Measurements from ENCODE around the gene NOP10.

Gene NOP10

DNA sequence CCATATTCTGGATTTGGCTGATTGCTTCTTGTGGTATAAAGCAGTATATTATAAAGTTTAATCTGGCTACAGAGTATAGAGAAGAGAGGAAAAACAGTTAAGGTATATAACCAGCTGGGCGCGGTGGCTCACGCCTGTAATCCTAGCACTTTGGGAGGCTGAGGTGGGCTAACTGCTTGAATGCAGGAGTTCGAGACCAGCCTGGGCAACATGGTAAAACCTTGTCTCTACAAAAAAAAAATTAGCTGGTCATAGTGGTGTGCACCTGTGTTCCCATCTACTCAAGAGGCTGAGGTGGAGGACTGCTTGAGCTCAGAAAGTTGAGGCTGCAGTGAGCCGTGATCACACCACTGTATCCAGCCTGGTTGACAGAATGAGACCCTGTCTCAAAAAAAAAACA lies 12.7 kb downstream of the NOP10 start:
- no peak for DNase-seq (ENCODE audit: low spot score)

DNA sequence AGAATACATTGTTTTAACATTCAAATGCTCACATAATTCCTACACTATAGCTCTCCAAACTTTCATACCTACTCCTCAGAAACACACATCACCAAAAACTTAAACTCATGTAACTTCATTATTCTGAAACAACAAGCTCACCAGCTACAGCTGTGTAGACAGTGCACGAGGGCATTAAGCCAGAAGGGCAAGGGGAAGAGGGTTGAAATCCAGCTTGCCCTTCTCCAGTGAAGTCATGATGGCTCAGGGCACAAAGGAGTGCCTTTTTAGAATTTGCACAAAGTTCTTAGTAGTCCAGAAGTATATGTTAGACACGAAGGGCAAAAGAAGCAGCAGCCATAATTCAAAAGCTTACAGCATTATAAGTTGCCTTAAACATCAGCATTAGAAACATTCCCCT lies 13.9 kb downstream of the NOP10 start:
- DNase-seq (ENCODE audit: low spot score) = no peak

DNA sequence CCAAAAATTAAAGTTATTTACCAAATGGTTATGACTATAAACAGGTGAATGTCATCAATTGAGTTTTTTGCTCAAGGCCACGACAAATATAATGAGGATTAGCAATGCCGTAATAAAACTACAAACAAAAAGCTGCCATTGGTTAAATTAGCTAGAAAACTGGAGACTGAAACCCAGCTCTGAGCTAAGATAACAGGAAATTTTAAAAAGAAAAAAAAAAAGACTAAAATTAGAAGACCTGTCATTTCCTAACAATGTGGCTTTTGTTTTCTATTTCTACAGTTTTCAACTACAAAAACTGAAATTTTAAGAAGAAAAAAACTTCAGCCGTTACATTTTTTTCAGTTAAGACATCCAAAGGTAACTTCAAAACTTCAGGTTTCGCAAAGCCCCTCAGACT lies 15.0 kb downstream of the NOP10 start:
- no peak for DNase-seq (ENCODE audit: low spot score)

DNA sequence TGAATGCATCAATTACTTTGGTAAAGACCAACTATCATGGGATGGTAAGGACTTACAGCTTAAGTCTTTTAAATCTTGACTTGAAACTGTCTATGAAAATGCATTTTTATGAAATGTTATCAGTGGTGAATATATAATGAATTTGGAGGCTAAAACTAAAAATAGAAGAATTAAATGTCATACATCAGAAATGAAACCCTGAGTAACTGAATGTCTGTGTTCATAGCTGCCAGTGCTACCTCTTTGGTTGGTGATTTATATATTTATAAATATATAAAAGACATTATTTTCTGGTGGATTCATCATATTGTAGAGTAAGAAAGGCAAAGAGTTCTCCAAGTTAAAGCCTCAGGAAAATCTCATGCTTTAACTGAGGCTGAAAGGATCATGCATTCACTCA lies 17.6 kb downstream of the NOP10 start:
- no peak for DNase-seq (ENCODE audit: low spot score)

DNA sequence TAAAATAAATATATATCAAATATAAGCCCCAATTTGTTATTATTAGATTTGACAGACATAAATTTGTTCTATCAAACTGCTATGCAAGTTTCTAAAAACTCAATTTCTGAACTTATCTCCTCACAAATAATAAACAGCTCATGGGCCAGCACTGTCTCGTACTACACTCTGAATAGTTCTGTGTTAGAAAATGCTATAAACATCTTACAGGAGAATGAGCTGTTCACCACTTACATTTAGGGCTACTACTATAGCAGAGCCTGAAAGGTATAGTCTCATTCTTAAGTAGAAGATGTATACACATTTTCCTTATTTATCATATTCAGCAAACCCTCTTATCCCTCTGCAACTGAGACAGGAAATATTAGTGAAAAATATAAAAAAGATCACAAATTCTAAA lies 18.0 kb downstream of the NOP10 start:
- DNase-seq (ENCODE audit: low spot score) = no peak

DNA sequence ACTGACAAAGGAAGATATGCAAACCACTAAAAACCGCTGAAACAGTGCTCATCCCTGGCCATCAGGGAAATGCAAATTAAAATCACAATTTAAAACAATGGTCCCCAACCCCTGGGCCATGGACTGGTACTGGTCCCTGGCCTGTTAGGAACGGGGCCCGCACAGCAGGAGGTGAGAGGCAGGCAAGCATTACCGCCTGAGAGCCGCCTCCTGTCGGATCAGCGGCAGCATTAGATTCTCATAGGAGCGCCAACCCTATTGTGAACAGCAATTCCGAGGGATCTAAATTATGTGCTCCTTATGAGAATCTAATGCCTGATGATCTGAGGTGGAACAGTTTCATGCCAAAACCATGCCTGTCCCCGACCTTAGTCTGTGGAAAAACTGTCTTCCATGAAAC lies 19.7 kb downstream of the NOP10 start:
- no peak for DNase-seq (ENCODE audit: low spot score)

DNA sequence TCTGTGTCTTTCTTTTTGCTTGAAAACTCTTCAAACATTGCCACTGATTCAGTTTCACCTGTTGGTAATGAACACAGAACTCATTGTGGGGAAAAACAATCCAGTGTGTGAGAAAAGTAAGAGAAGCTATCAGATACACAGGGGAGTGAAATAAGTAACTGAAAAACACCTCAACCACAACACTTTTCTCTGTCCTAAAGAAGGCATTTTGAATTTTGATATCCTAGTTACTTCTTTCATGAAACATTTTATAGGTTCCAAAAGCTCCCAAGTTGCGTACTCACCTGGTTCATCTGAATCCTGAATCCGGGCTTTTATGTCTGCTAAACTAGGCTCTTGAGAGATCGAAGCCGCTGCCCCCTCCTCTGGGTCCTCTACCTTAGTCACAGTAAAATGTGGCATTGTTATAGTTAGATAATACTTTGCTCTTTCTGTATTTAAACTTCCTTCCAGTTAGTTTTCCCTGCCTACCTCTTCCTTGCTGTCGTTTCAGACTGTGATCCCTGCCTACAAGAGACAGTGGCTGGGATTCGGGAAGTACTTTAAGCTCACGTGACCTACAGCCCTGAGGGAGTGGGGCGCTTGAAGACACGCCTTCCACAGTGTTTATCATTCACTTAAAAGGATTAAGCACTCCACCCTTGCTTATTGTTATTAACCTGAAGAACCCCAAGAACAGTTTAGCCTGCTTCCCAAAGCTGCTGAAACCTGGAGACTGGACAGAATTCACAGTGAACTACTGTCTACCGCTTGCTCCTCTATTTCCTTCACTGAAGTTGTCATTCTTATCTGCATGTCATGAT lies 24.5 kb downstream of the NOP10 start:
- peak; percentile 59 for DNase-seq (ENCODE audit: low spot score)

DNA sequence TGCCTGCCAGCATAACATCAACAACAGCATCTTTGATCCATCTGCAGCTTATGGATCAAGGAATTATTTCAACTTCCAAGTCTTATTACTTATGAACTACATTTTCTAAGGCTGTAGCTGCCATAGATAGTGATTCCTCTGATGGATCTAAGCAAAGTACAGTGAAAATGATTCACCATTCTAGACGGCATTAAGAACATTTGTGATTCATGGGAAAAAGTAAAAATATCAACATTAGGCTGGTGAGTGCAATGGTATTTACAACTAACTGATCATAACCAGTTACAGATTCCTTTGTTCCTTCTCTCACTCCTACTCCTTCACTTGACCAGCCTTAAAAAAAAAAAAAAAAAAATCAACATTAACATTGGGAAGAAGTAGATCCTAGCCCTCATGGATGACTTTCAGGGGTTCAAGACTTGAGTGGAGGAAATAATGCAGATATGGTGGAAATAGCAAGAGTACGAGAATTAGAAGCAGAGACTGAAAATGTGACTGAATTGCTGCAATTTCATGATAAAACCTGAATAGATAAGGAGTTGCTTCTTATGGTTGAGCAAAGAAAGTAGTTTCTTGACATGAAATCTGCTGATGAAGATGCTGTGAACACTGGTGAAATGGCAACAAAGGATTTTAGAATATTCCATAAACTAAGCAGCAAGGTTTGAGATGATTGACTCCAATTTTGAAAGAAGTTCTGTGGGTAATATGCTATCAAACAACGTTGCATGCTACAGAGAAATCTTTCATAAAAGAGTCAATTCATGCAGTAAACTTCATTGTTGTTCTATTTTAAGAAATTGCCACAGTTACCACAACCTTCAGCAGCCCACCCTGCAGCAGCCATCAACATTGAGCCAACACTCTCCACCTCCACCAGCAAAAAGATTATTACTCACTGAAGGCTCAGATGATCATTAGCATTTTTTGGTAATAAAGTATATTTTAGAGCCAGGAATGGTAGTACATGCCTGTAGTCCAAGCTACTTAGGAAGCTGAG lies 28.1 kb downstream of the NOP10 start:
- DNase-seq (ENCODE audit: low spot score) = no peak

DNA sequence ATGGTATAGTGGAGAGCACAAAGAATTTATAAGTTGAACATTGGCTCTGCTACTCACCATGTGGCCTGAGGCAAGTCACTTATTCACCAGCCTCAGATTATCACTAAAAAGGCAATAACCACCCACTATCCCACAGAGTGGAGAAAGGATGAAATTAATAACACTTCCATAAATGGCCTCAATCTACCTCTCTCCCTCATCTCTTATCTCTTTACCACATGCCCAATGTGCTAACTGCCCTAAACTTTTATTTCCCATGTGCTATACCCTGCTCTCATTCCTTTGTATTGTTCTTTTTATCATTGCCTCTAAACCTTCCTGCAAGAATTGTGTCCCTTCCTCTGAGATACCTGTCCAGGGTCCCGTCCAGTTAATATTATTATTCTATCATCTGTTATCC lies 31.4 kb downstream of the NOP10 start:
- DNase-seq (ENCODE audit: low spot score) = no peak

DNA sequence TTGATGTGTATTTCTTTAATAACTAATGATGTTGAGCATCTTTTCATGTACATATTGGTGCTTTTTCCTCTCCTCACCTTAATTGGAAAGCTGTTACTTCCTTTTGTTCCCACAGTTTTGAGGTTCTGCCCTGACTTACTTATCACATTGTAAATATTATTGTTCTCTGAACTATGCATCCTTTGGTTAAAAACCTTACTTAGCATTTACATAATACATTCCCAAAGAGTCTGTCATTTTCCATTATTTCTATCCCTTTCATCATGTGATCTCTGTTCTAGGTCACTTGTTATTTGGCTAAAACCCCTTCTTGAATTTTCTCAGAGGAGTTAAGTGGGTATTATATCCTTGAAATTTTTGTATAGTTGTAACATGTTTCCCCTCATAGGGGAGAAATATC lies 38.3 kb downstream of the NOP10 start:
- DNase-seq (ENCODE audit: low spot score) = no peak

DNA sequence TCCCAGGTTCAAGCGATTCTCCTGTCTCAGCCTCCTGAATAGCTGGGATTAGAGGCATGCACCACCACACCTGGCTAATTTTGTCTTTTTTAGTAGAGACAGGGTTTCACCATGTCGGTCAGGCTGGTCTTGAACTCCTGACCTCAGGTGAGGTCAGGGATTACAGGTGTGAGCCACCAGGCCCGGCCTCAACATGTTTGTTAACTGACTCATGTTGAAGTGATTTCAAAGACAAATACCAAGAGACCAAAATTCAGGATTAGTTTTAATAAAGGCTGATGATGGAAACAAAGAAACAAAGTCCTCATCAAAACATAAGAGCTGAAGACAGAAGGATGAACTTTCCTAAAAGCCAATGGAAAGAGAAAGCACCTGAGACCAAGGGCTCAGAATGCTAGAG lies 41.9 kb downstream of the NOP10 start:
- no peak for DNase-seq (ENCODE audit: low spot score)

DNA sequence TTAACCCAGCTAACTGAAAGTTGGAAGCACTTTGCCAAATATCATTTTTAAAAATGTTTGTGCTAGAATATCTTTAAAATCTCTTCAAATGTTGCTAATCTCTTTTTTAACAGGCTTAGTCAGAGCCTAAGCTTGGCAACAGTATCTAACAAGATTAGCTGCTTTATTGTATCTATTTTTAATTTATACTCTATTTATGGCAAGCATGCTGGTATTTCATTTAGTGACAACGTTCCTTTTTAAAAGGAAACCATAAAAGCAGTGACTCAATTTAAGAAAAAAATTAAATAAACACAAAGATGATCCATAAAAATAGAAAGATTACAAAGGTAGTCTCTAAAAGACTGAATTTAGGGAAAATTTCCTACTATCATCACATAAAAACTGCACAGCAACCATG lies 45.9 kb downstream of the NOP10 start:
- no peak for DNase-seq (ENCODE audit: low spot score)

DNA sequence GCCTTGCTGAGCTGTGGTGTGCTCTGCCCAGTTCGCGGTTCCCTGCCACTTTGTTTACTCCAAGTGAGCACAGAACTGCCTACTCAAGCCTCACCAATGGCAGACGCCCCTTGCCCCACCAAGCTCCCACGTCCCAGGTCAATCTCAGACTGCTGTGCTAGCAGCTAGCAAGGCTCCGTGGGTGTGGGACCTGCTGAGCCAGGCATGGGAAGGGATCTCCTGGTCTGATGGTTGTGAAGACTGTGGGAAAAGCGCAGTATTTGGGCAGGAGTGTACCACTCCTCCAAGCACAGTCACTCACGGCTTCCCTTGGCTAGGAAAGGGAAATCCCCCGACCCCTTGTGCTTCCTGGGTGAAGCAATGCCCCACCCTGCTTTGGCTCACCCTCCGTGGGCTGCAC lies 50.3 kb downstream of the NOP10 start:
- no peak for DNase-seq (ENCODE audit: low spot score)
